Sigmoid colon (tissue), 7 donors: ENCODE data around the gene KRT78. TPM values are rescaled to one million over a fixed set of nuclear protein-coding genes. Genes with fewer than 3 reads are reported as not detected.

Experiments used
- DNase-seq: peaks from one replicate; pipeline ENCODE4 v3.0.0-alpha.2; 2019
- H3K27ac ChIP-seq, 4 donors: fragments of 200-600 bp; sonication (generic); one replicate each; pipeline ENCODE4 v1.5.1; 2016 to 2019; ENCODE audit warnings: mild to moderate bottlenecking in 1 of 4
- H3K27me3 ChIP-seq, 3 donors: fragments of 200-600 bp; sonication (generic); one replicate each; pipeline ENCODE4 v1.5.1; 2019; ENCODE audit warnings: mild to moderate bottlenecking in 1 of 3
- H3K36me3 ChIP-seq, 4 donors: fragments of 200-600 bp; sonication (generic); one replicate each; pipeline ENCODE4 v1.5.1; 2016 to 2019
- H3K4me1 ChIP-seq, 4 donors: fragments of 200-600 bp; sonication (generic); one replicate each; pipeline ENCODE4 v1.5.1; 2017 to 2019
- H3K4me3 ChIP-seq, 4 donors: fragments of 200-600 bp; sonication (generic); one replicate each; pipeline ENCODE4 v1.5.1; 2017 to 2019; ENCODE audit warnings: mild to moderate bottlenecking in 2 of 4, moderate library complexity in 1 of 4
- H3K9me3 ChIP-seq, 4 donors: fragments of 200-600 bp in 3 of 4; sonication (generic) in 3 of 4; one replicate each; pipeline versions ENCODE4 v1.5.1 to v1.6.1; 2013 to 2019
- EP300 ChIP-seq, 4 donors: sonication (generic); formaldehyde crosslinking; IDR thresholded peaks; one replicate each; pipeline ENCODE4 v1.6.1; 2017; ENCODE audit warnings: antibody characterized with exemption in 4 of 4
- POLR2A ChIP-seq, 2 donors: fragments of 450-650 bp; IDR thresholded peaks; one replicate each; pipeline ENCODE4 v1.6.1; 2016; ENCODE audit warnings: antibody characterized with exemption in 2 of 2, mild to moderate bottlenecking in 2 of 2, moderate library complexity in 2 of 2
- POLR2AphosphoS5 ChIP-seq, 4 donors: sonication (generic); formaldehyde crosslinking; IDR thresholded peaks; one replicate each; pipeline ENCODE4 v1.6.1; 2017; ENCODE audit warnings: antibody characterized with exemption in 4 of 4
- WGBS, 2 donors: extraction: QIAGEN DNeasy Blood & Tissue Kit; methylation state at CpG; one replicate each; pipeline ENCODE4 v1.1.7; 2013; 5-methylcytosine and 5-hydroxymethylcytosine counted together
- intact Hi-C: fragments of 100-400 bp; cut with DNase I; formaldehyde crosslinking; loops from one replicate; pipeline ENCODE4 v1.15.1; 2023
- polyA plus RNA-seq, 3 donors: library from polyadenylated mRNA; stranded (reverse); fragments of 200-250 nt; gene quantifications; one replicate each; pipeline ENCODE4 v1.2.3, GENCODE V29; 2013
- total RNA-seq, 4 donors: library from RNA; depleted of rRNA; stranded (reverse); fragments of >200 nt; gene quantifications; one replicate each; pipeline ENCODE4 v1.1.0, GENCODE V29; 2016
- TF ChIP-seq, protein P1 (sequence below), 4 experiments: fragments of 450-650 bp in 3 of 4; fragments of 200-600 bp in 1 of 4; IDR thresholded peaks; one replicate each; pipeline ENCODE4 v1.5.1; 2016 to 2019; ENCODE audit warnings: antibody characterized with exemption in 4 of 4, mild to moderate bottlenecking in 3 of 4, moderate library complexity in 2 of 4
- donor health status: healthy with polysubstance abuse.
- donor health status: Bipolar disorder and iron deficiency.
- donor health status: healthy.

KRT78 gene
- total and polyA plus RNA-seq, 7 donors: 0.20 to 5.4 TPM; not detected in 5

DNA sequence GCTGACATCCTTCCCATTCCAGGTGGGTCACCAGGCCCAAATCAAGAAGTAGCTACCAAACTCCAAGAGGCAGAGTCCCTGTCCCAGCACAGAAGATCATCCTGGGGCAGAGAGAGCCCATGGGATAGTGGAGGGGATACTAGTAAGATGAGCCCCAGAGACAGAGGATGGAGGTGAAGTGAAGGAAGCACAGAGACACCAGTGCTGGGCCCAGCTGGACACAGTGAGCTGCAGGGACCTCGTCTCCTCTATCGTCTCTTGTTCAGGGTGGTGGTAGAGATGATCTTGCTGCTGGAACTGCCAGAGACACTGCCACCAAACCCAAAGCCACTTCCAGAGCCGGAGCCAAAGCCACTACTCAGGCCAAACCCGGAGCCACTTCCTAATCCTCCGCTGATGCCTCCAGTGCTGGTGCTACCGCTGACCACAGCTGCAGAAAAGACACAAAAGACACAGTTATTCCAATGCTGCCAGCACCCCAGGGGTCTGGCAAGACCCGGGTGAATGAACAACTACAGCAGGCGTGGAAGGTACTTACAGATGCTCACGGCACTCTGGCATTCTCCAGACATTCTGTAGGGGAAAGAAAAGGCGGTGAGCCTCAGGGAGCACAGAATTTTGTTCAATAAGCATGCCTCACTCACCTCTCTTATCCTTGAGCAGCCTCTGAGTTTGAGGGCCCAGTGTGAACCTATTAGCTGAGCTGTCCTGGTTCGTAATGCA lies 41.8 kb downstream of the KRT78 start:
- DNase-seq: no peak
- TF ChIP-seq POLR2A (IDR thresholded peaks at IDR 0.05) (no peak), POLR2AphosphoS5 (IDR thresholded peaks at IDR 0.05) (no peak), EP300 (IDR thresholded peaks at IDR 0.05) (no peak)
- TF ChIP-seq, protein P1, sequence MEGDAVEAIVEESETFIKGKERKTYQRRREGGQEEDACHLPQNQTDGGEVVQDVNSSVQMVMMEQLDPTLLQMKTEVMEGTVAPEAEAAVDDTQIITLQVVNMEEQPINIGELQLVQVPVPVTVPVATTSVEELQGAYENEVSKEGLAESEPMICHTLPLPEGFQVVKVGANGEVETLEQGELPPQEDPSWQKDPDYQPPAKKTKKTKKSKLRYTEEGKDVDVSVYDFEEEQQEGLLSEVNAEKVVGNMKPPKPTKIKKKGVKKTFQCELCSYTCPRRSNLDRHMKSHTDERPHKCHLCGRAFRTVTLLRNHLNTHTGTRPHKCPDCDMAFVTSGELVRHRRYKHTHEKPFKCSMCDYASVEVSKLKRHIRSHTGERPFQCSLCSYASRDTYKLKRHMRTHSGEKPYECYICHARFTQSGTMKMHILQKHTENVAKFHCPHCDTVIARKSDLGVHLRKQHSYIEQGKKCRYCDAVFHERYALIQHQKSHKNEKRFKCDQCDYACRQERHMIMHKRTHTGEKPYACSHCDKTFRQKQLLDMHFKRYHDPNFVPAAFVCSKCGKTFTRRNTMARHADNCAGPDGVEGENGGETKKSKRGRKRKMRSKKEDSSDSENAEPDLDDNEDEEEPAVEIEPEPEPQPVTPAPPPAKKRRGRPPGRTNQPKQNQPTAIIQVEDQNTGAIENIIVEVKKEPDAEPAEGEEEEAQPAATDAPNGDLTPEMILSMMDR (IDR thresholded peaks at IDR 0.05): no peak
- intact Hi-C loops: no loop called here
- Histone ChIP-seq H3K27ac (no peak overlapping the region), H3K9me3 (no peaks in the 10 kb centered on the region), H3K36me3 (no peaks in the 10 kb centered on the region), H3K4me1 (no peaks in the 10 kb centered on the region), H3K4me3 (no peak overlapping the region), H3K27me3 (no peaks in the 10 kb centered on the region)
- 87 to 89% methylated on average over 11 of the region's 11 CpGs for WGBS, 2 donors

DNA sequence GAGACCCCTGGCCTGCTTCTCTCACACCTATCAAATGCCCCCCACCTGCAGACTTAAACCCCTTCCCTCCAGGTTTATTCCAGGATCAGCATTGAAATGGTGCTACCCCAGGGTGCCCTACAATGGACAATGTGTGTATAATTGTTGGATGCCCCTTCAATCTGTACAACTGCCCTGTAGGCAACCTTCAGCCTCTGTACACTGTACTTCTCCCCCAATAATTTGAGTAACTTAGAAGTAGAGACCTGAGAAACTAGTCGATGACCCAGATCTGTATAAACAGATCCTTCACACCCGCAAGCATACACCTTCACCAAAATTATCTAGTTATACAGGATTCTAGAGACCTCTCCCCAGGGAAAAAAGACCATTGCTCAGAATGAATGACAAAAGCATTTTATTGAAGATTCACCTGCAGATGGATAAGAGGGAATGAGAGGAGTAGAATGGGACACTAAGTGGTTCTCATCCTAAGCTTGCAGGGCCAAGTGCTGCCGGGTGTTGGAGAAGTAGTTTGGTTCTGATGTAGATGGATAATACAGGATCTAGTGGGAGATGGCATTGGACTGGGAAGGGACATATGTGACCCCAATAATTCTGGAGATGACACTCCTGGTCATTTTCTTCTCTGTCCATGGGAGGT lies 42.5 kb downstream of the KRT78 start:
- Histone ChIP-seq H3K27me3 (no peaks in the 10 kb centered on the region), H3K27ac (no peak overlapping the region), H3K4me1 (no peaks in the 10 kb centered on the region), H3K9me3 (no peaks in the 10 kb centered on the region), H3K4me3 (no peak overlapping the region), H3K36me3 (no peaks in the 10 kb centered on the region)
- no peak for DNase-seq
- TF ChIP-seq POLR2AphosphoS5 (IDR thresholded peaks at IDR 0.05) (no peak), EP300 (IDR thresholded peaks at IDR 0.05) (no peak), POLR2A (IDR thresholded peaks at IDR 0.05) (no peak)
- TF ChIP-seq, protein P1 (IDR thresholded peaks at IDR 0.05): no peak
- intact Hi-C loops: no loop called here
- WGBS, 2 donors: 94 to 95% methylated on average over 3 of the region's 3 CpGs

DNA sequence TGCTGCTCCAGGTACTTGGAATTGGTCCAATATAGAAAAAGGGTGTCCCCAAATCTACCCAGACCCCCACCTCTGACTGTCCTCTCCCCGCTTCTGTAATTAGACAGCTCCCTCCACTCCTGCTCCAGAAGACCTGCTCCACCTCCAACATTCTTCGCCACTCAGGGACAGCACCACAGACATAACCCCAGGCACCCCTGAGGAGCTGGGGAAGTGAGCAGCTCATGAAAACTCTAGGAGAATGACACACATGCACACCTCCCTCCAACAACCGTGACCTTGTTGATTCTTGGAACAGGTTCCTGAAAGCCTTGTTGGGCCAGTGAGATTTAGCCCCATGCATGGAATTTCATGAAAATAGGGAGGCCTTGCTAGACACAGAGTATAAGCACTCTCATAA lies 43.1 kb downstream of the KRT78 start:
- H3K27me3 ChIP-seq: no peaks in the 10 kb centered on the region
- WGBS, 2 donors: 84 to 86% methylated on average over 3 of the region's 3 CpGs
- H3K9me3 ChIP-seq: no peaks in the 10 kb centered on the region
- no peak overlapping the region for H3K4me3 ChIP-seq
- intact Hi-C loops: no loop called here
- no peaks in the 10 kb centered on the region for H3K36me3 ChIP-seq
- H3K4me1 ChIP-seq: no peaks in the 10 kb centered on the region
- no peak overlapping the region for H3K27ac ChIP-seq
- DNase-seq: no peak
- no peak for TF ChIP-seq POLR2A (IDR thresholded peaks at IDR 0.05)

DNA sequence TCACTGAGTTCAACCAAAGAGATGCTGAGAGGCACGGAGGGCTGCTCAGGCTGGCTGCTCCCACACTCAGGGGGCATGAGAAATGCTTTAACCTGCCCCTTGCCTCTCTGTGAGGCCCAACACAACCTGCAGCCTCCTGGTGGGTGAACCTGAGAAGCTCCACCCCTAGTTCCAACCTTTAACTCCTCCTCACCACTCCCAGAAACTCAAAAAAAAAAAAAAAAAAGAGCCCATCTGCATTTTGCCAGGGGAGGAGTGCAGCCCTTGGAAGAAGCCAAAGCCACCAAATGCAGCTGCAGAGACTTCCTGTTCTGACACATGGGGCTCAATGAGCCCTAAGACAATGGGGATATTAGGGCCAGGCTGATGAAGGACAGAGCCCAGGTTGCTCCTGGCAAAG lies 43.8 kb downstream of the KRT78 start:
- no peak for DNase-seq
- Histone ChIP-seq H3K36me3 (no peaks in the 10 kb centered on the region), H3K27me3 (no peaks in the 10 kb centered on the region), H3K27ac (no peak overlapping the region), H3K4me3 (no peak overlapping the region), H3K4me1 (no peaks in the 10 kb centered on the region), H3K9me3 (no peaks in the 10 kb centered on the region)
- intact Hi-C loops: no loop called here
- TF ChIP-seq POLR2AphosphoS5 (IDR thresholded peaks at IDR 0.05) (no peak), POLR2A (IDR thresholded peaks at IDR 0.05) (no peak), EP300 (IDR thresholded peaks at IDR 0.05) (no peak)
- TF ChIP-seq, protein P1 (IDR thresholded peaks at IDR 0.05): no peak
- 39 to 40% methylated on average over 1 of the region's 1 CpG for WGBS, 2 donors

DNA sequence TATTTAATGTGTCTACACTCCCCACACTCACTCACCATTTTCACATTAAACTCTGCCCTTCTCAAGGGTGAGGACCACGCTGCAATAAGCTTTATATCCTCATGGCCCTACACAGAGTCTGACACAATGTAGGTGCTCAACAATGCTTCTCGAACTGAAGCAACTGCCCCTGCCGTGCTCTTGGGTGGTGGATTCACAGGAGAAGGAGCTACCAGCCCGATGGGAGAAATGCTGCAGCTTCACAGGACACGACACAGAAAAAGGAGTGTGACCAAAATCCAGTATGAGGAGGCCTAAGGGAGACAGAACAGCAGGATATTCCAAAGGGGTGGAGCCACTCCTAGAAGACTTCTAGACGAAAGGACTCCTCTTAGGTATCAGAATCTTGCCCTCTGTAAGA lies 46.4 kb downstream of the KRT78 start:
- no peak overlapping the region for H3K4me3 ChIP-seq
- H3K27me3 ChIP-seq: no peaks in the 10 kb centered on the region
- TF ChIP-seq, protein P1 (IDR thresholded peaks at IDR 0.05): no peak
- no peak for TF ChIP-seq POLR2A (IDR thresholded peaks at IDR 0.05)
- no peak for TF ChIP-seq EP300 (IDR thresholded peaks at IDR 0.05)
- no peak for TF ChIP-seq POLR2AphosphoS5 (IDR thresholded peaks at IDR 0.05)
- intact Hi-C loops: no loop called here
- no peaks in the 10 kb centered on the region for H3K4me1 ChIP-seq
- no peak for DNase-seq
- H3K27ac ChIP-seq: no peak overlapping the region
- H3K36me3 ChIP-seq: no peaks in the 10 kb centered on the region
- no peaks in the 10 kb centered on the region for H3K9me3 ChIP-seq
- WGBS, 2 donors: 65 to 81% methylated on average over 6 of the region's 6 CpGs
